ENCODE measurements around the gene RGS10.

DNA sequence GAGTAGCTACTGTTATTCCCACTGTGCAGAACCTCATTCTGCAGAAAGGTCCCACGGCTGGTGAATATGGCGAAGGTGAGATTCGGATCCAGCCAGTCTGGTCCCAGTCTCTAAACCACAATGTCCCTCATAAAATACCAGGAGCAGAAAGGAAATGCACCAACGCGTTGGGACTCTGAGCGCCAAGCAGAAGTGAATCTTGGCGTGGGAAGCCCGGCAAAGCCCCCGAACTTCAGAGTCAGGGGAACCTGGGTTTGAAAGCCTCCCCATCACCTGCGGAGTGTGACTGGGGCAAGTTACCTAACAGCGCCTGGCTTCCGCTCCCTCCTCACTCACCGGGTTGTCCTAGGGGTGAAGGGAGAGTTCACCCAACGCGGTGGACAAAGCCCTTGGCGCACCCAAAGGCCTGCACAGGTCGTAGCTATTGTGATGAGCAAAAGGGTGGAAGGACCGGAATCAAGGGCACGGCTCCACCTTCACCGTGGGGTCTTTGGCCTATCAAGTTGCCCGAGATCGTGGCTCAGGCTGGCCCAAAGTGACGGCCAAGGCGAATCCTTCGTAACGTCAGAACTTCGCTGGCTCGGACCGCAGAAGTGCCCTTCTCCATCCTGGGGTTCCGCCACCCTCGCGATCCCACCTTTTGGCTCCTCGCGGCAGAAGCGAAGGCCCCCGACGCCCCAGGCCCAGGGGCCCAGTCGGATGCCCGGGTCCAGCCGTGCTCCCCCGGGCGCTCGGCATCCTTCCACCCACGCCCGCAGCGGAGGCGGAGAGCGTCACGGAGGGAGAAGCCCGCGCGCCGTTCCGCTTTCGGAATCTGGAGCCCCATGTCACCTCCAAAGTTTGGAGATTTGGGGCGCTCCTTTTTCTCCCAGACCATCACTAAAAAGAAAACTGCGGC, 811 bp downstream of the RGS10 start:
- TF ChIP-seq, protein P1, sequence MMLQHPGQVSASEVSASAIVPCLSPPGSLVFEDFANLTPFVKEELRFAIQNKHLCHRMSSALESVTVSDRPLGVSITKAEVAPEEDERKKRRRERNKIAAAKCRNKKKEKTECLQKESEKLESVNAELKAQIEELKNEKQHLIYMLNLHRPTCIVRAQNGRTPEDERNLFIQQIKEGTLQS (IDR thresholded peaks at IDR 0.05; ENCODE audit: borderline replicate concordance, extremely low read depth, low read depth, low read length) = no peak
- no peak for TF ChIP-seq TCF12 (IDR thresholded peaks at IDR 0.05; ENCODE audit: low read depth, low read length)
- no peak for TF ChIP-seq CTCF (IDR thresholded peaks at IDR 0.05 in 2 of 3, conservative IDR thresholded peaks at IDR 0.05 in 1 of 3; ENCODE audit: control insufficient read depth in 2 of 3, extremely low read depth in 1 of 3, insufficient read depth in 1 of 3, low read depth in 3 of 3, low read length in 3 of 3)
- no peak for TF ChIP-seq ESRRA (IDR thresholded peaks at IDR 0.05; ENCODE audit: low read length)
- no peak for TF ChIP-seq CEBPB (IDR thresholded peaks at IDR 0.05; ENCODE audit: borderline replicate concordance in 1 of 2, low read depth in 2 of 2, low read length in 2 of 2)
- TF ChIP-seq GATAD2B (conservative IDR thresholded peaks at IDR 0.05; ENCODE audit: low read depth) = peak; percentile 31; the same call in 1 of the 2 replicates
- no peak for TF ChIP-seq MAX (IDR thresholded peaks at IDR 0.05; ENCODE audit: low read depth, low read length)
- TF ChIP-seq MXI1 (IDR thresholded peaks at IDR 0.05; ENCODE audit: low read depth, low read length) = no peak
- TF ChIP-seq NKRF (conservative IDR thresholded peaks at IDR 0.05) = peak; percentile 14; the same call in 1 of the 2 replicates
- TF ChIP-seq EGR1 (IDR thresholded peaks at IDR 0.05; ENCODE audit: borderline replicate concordance in 1 of 2, low read depth in 2 of 2, low read length in 2 of 2) = peak; percentile 45 to 98
- no peak for TF ChIP-seq POLR2AphosphoS5 (IDR thresholded peaks at IDR 0.05; ENCODE audit: low read length)
- no peak for TF ChIP-seq CBX3 (IDR thresholded peaks at IDR 0.05; ENCODE audit: borderline replicate concordance, low read depth)
